Left lung (tissue), 10 donors: ENCODE data around the gene ANKRD13A. TPM values are rescaled to one million over a fixed set of nuclear protein-coding genes. Genes with fewer than 3 reads are reported as not detected.

Experiments used
- ATAC-seq: fragments of 200-7000 bp; cut with Tn5 transposase; one replicate; pipeline ENCODE4 v1.9.1; 2020; ENCODE audit warnings: moderate library complexity
- DNase-seq, 4 donors: peaks; one replicate each; pipeline ENCODE4 v3.0.0-alpha.2; 2013 to 2020
- H3K27ac ChIP-seq, 2 donors: fragments of 200-600 bp; sonication (generic) in 1 of 2; one replicate each; pipeline versions ENCODE4 v1.5.0 to v1.8.0; 2020 to 2021
- H3K27me3 ChIP-seq, 2 donors: fragments of 200-600 bp; sonication (generic) in 1 of 2; one replicate each; pipeline versions ENCODE4 v1.5.0 to v1.8.0; 2020 to 2021
- H3K36me3 ChIP-seq, 2 donors: fragments of 200-600 bp; sonication (generic) in 1 of 2; one replicate each; pipeline versions ENCODE4 v1.5.0 to v1.8.0; 2020 to 2021
- H3K4me1 ChIP-seq, 2 donors: fragments of 200-600 bp; one replicate each; pipeline ENCODE4 v1.8.0; 2021
- H3K4me3 ChIP-seq, 2 donors: fragments of 200-600 bp; sonication (generic) in 1 of 2; one replicate each; pipeline versions ENCODE4 v1.5.0 to v1.8.0; 2020 to 2021; ENCODE audit warnings: mild to moderate bottlenecking in 1 of 2
- H3K9me3 ChIP-seq, 2 donors: fragments of 200-600 bp; sonication (generic) in 1 of 2; one replicate each; pipeline versions ENCODE4 v1.5.0 to v1.8.0; 2020 to 2021
- intact Hi-C, 2 donors: fragments of 100-400 bp; cut with DNase I; formaldehyde crosslinking; loops; one replicate each; pipeline versions ENCODE4 v1.11.2 to v1.14.2; 2022
- polyA plus RNA-seq, 6 donors: library from polyadenylated mRNA; unstranded; fragments of 120-200 nt; gene quantifications; one replicate each; pipeline ENCODE4 v1.2.1, GENCODE V29; 2013; ENCODE audit not compliant: insufficient read length in 6 of 6
- total RNA-seq, 2 donors: library from RNA; stranded (reverse); fragmentation: NEBNext Ultra II Directional; extraction: Animal tissue kit (Norgen Biotek cat#: 25700); gene quantifications; one replicate each; pipeline ENCODE4 v1.2.1, GENCODE V29; 2021
- TF ChIP-seq, protein P1 (sequence below), 2 donors: fragments of 200-600 bp; sonication (generic) in 1 of 2; IDR thresholded peaks; one replicate each; pipeline versions ENCODE4 v1.5.0 to v1.8.0; 2021; ENCODE audit warnings: antibody characterized with exemption in 2 of 2
- donor health status: DM: no; HTN: yes; CAD: no.
- donor health status: DM: no; HTN: no; CAD: no.

The ANKRD13A gene
- total and polyA plus RNA-seq, 8 donors: 38.3 to 69.9 (median 43.3) TPM

DNA sequence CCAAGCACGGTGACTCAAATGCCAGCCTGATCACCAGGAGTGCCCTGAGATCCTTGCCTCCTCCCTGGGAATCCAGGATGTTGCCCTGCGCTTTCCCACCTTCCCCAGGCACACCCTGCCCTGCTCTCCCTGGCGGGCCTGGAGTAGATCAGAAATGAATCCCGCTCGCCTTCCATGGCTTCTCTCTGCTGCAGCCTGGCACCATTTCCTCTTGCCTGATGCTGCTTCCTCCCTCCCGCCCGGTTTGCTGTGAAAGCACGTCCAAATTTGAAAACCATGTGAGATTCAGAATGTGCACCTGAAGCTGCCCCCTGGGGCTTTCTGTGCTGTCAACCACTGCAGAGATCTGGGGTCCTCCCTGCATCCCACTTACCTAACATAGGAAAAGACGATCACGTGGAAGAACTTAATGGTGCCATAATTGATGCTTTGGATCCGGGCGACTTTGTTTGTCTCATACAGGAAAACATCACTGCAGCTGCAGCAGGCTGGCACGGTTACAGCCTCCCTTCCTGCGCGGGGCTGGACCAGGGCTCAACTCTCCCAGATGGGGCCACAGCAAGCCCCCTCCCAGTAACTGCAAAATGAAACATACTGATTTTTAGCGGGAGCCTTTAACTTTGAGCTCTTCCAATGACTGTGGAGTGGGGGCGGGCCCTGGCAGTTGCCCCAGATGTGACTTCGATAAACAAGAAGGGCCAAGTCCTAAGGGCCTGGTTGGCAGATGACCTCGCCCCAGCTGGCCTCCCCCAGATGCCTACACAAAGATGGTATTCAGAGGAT lies 74.0 kb downstream of the ANKRD13A start:
- ATAC-seq: peak; percentile 66
- H3K36me3 ChIP-seq: no peaks in the 10 kb centered on the region
- H3K27me3 ChIP-seq: no peaks in the 10 kb centered on the region
- TF ChIP-seq, protein P1, sequence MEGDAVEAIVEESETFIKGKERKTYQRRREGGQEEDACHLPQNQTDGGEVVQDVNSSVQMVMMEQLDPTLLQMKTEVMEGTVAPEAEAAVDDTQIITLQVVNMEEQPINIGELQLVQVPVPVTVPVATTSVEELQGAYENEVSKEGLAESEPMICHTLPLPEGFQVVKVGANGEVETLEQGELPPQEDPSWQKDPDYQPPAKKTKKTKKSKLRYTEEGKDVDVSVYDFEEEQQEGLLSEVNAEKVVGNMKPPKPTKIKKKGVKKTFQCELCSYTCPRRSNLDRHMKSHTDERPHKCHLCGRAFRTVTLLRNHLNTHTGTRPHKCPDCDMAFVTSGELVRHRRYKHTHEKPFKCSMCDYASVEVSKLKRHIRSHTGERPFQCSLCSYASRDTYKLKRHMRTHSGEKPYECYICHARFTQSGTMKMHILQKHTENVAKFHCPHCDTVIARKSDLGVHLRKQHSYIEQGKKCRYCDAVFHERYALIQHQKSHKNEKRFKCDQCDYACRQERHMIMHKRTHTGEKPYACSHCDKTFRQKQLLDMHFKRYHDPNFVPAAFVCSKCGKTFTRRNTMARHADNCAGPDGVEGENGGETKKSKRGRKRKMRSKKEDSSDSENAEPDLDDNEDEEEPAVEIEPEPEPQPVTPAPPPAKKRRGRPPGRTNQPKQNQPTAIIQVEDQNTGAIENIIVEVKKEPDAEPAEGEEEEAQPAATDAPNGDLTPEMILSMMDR (IDR thresholded peaks at IDR 0.05): no peak
- H3K4me1 ChIP-seq: peaks cover 0 to 10% of the 10 kb centered on the region in 2 donors
- no peaks in the 10 kb centered on the region for H3K9me3 ChIP-seq
- intact Hi-C loops: no loop called here
- DNase-seq: peak in 2 of 4 donors; percentile 22 to 55
- H3K4me3 ChIP-seq: peak overlapping the region; percentile 18 to 35
- H3K27ac ChIP-seq: peak overlapping the region in 1 of 2 donors; percentile 41

- TF ChIP-seq, protein P1 (IDR thresholded peaks at IDR 0.05): no peak
- no peak for DNase-seq
- H3K36me3 ChIP-seq: no peaks in the 10 kb centered on the region
- no peak overlapping the region for H3K4me3 ChIP-seq
- peaks cover 0 to 10% of the 10 kb centered on the region in 2 donors for H3K4me1 ChIP-seq
- no peak for ATAC-seq
- no peak overlapping the region for H3K27ac ChIP-seq
- H3K27me3 ChIP-seq: no peaks in the 10 kb centered on the region
- intact Hi-C loops: no loop called here
- H3K9me3 ChIP-seq: no peaks in the 10 kb centered on the region
These were observed 74.9 kb downstream of the ANKRD13A start for GRCh38 chr12:110074089-110074488.

DNA sequence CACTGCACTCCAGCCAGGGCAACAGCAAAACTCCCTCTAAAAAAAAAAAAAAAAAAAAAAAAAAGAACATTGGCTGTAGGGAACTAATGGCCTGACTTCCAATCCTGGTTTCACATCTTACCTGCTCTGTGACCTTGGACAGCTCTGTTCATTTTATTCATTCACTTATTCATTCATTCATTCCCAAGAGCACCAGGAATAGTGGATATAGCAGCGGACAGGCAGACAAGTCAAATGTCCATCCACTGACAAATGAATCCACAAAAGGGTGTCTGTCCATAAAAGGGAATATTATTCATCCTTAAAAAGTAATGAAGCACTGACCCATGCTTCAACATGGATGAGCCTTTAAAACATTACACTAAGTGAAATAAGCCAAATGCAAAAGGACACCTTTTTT lies 76.7 kb downstream of the ANKRD13A start:
- H3K27me3 ChIP-seq: no peaks in the 10 kb centered on the region
- ATAC-seq (no peak), DNase-seq (no peak)
- no peak overlapping the region for H3K4me3 ChIP-seq
- no peaks in the 10 kb centered on the region for H3K9me3 ChIP-seq
- H3K4me1 ChIP-seq: peaks cover 2 to 22% of the 10 kb centered on the region in 2 donors
- intact Hi-C loops: no loop called here
- H3K27ac ChIP-seq: no peak overlapping the region
- TF ChIP-seq, protein P1 (IDR thresholded peaks at IDR 0.05): no peak
- no peaks in the 10 kb centered on the region for H3K36me3 ChIP-seq

DNA sequence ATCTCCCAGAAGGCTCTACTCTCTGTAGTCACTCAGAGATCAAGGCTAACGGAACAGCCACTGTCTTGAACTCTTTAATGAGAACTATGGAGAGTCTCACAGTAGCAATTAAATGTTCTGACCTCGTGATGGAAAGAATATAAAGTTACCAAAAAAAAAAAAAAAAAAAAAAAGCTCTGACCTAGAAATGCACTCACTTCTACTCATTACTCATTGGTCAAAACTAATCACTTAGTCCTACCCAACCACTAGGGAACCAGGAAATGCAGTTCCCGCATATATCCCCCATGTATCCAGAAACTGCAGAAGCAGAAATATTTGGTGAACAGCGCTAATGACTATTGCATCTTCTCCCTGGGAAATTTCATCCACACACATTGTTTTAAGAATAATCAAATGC lies 78.6 kb downstream of the ANKRD13A start:
- no peak for DNase-seq
- intact Hi-C loops: no loop called here
- Histone ChIP-seq H3K27ac (no peak overlapping the region), H3K4me1 (peaks cover 2 to 21% of the 10 kb centered on the region in 2 donors), H3K9me3 (no peaks in the 10 kb centered on the region), H3K4me3 (no peak overlapping the region), H3K36me3 (no peaks in the 10 kb centered on the region), H3K27me3 (no peaks in the 10 kb centered on the region)
- TF ChIP-seq, protein P1 (IDR thresholded peaks at IDR 0.05): no peak
- no peak for ATAC-seq

- DNase-seq (peak in 3 of 4 donors; percentile 24 to 81 (median 64)), ATAC-seq (peak; percentile 82)
- TF ChIP-seq, protein P1 (IDR thresholded peaks at IDR 0.05): no peak
- peaks cover 2 to 12% of the 10 kb centered on the region in 2 donors for H3K4me1 ChIP-seq
- H3K36me3 ChIP-seq: no peaks in the 10 kb centered on the region
- H3K9me3 ChIP-seq: no peaks in the 10 kb centered on the region
- no peaks in the 10 kb centered on the region for H3K27me3 ChIP-seq
- intact Hi-C loops: no loop called here
- H3K27ac ChIP-seq: peak overlapping the region; percentile 57 to 76
- H3K4me3 ChIP-seq: peak overlapping the region in 1 of 2 donors; percentile 6
These were observed 80.5 kb downstream of the ANKRD13A start for GRCh38 chr12:110079477-110080400.
